ENCODE data around the gene CNNM2.

DNA sequence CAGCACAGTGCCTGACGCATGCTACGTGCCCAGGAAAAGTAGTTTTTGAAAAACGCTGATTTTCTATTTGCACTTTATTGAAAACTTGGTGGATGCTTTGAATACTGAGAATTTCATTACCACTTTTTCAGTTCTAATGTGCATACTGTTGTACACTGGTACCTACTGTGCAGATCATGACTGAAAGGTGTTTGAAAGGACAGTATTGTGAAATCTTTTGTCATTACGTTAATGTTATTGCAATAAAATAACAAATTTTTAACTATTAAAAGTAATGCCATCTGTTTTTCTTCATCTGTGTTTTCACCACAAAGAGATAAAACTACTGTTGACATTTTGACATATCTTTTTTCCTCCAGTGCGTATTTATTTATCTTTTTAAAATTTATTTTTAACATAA is 42.1 kb downstream of the CNNM2 start:
- TF ChIP-seq YY1 (IDR thresholded peaks at IDR 0.05; ENCODE audit: insufficient read depth, insufficient read length): no peak
- TF ChIP-seq SUZ12 (IDR thresholded peaks at IDR 0.05; ENCODE audit: extremely low read depth, insufficient read depth, insufficient read length): no peak
